T-helper 17 cell (primary cell): Measurements from ENCODE around the gene DYRK1A. TPM values are rescaled to one million over a fixed set of nuclear protein-coding genes. Genes with fewer than 3 reads are reported as not detected.
A peak's percentile ranks its signal among the peaks of the same experiment; 100 is the strongest.

Experiments used
- ATAC-seq: fragments of 150-1000 bp; cut with Tn5 transposase; 2 replicates; pipeline ENCODE4 v1.10.0; 2021; ENCODE audit warnings: mild to moderate bottlenecking, moderate library complexity
- DNase-seq, 3 donors: peaks; one replicate each; pipeline versions ENCODE4 v3.0.0 to v3.0.0-alpha.2; 2020 to 2021
- H3K9me3 ChIP-seq: one replicate; pipeline ENCODE4 v1.7.0; 2013; ENCODE audit warnings: low read length, mild to moderate bottlenecking; ENCODE audit not compliant: control insufficient read depth, poor library complexity, severe bottlenecking
- H3K27ac Mint-ChIP-seq: one replicate; pipeline ENCODE4 v1.8.0; 2022; ENCODE audit warnings: mild to moderate bottlenecking, moderate library complexity, mixed read lengths
- H3K27me3 Mint-ChIP-seq: one replicate; pipeline ENCODE4 v1.8.0; 2022; ENCODE audit warnings: mixed read lengths
- H3K36me3 Mint-ChIP-seq: one replicate; pipeline ENCODE4 v1.8.0; 2022; ENCODE audit warnings: low read depth, mixed read lengths
- H3K4me1 Mint-ChIP-seq: one replicate; pipeline ENCODE4 v1.8.0; 2022; ENCODE audit warnings: mild to moderate bottlenecking, mixed read lengths
- H3K4me3 Mint-ChIP-seq: one replicate; pipeline ENCODE4 v1.8.0; 2022; ENCODE audit warnings: mild to moderate bottlenecking, moderate library complexity, mixed read lengths
- total RNA-seq, 4 donors: library from RNA in 2 of 4; stranded (reverse) in 2 of 4; gene quantifications; one replicate each; pipeline ENCODE4 v1.2.3 and lab custom pipeline; 2022 to 2026

DYRK1A gene
- total RNA-seq, 2 donors from 2014 or later: 123 to 149 TPM

- H3K4me3 Mint-ChIP-seq: no peak overlapping the region
Measured at GRCh38 chr21:37383784-37384311, 17.3 kb downstream of the DYRK1A start.

GRCh38 chr21:37384416-37384815, 17.8 kb downstream of the DYRK1A start:
- Mint-ChIP-seq H3K4me1 (peaks cover 63% of the 10 kb centered on the region), H3K4me3 (no peak overlapping the region), H3K27ac (no peak overlapping the region), H3K36me3 (no peaks in the 10 kb centered on the region), H3K27me3 (no peaks in the 10 kb centered on the region)
- ATAC-seq (no peak), DNase-seq (no peak)
- H3K9me3 ChIP-seq: no peaks in the 10 kb centered on the region

More at GRCh38 chr21:37383784-37384311, 17.3 kb downstream of the DYRK1A start:
- Mint-ChIP-seq H3K27me3 (no peaks in the 10 kb centered on the region), H3K36me3 (no peaks in the 10 kb centered on the region), H3K4me1 (peaks cover 65% of the 10 kb centered on the region), H3K27ac (no peak overlapping the region)
- H3K9me3 ChIP-seq: no peaks in the 10 kb centered on the region
- ATAC-seq (no peak), DNase-seq (no peak)

GRCh38 chr21:37385179-37385765, 18.7 kb downstream of the DYRK1A start:
- H3K27me3 Mint-ChIP-seq: no peaks in the 10 kb centered on the region
- peaks cover 67% of the 10 kb centered on the region for H3K4me1 Mint-ChIP-seq
- no peaks in the 10 kb centered on the region for H3K36me3 Mint-ChIP-seq
- ATAC-seq (peak; percentile 21), DNase-seq (no peak)
- no peaks in the 10 kb centered on the region for H3K9me3 ChIP-seq
- H3K4me3 Mint-ChIP-seq: peak overlapping the region; percentile 42
- no peak overlapping the region for H3K27ac Mint-ChIP-seq

- ATAC-seq (no peak), DNase-seq (no peak)
- H3K27me3 Mint-ChIP-seq: no peaks in the 10 kb centered on the region
- no peaks in the 10 kb centered on the region for H3K9me3 ChIP-seq
- H3K4me1 Mint-ChIP-seq: peaks cover 67% of the 10 kb centered on the region
- no peaks in the 10 kb centered on the region for H3K36me3 Mint-ChIP-seq
- no peak overlapping the region for H3K27ac Mint-ChIP-seq
- no peak overlapping the region for H3K4me3 Mint-ChIP-seq
Measured at GRCh38 chr21:37386151-37386550, 19.6 kb downstream of the DYRK1A start.

- peaks cover 70% of the 10 kb centered on the region for H3K4me1 Mint-ChIP-seq
- H3K36me3 Mint-ChIP-seq: no peaks in the 10 kb centered on the region
- no peaks in the 10 kb centered on the region for H3K27me3 Mint-ChIP-seq
- peak overlapping the region; percentile 37 for H3K27ac Mint-ChIP-seq
- ATAC-seq (no peak), DNase-seq (no peak)
- no peaks in the 10 kb centered on the region for H3K9me3 ChIP-seq
- peak overlapping the region; percentile 61 for H3K4me3 Mint-ChIP-seq
Measured at GRCh38 chr21:37389456-37389855, 22.9 kb downstream of the DYRK1A start.

- Mint-ChIP-seq H3K27me3 (no peaks in the 10 kb centered on the region), H3K4me3 (peak overlapping the region; percentile 53), H3K27ac (peak overlapping the region; percentile 67), H3K4me1 (peaks cover 70% of the 10 kb centered on the region), H3K36me3 (no peaks in the 10 kb centered on the region)
- ATAC-seq (no peak), DNase-seq (no peak)
- H3K9me3 ChIP-seq: no peaks in the 10 kb centered on the region
Measured at GRCh38 chr21:37391666-37392065, 25.1 kb downstream of the DYRK1A start.

- DNase-seq (no peak), ATAC-seq (no peak)
- H3K9me3 ChIP-seq: no peaks in the 10 kb centered on the region
- H3K27me3 Mint-ChIP-seq: no peaks in the 10 kb centered on the region
- H3K4me1 Mint-ChIP-seq: peaks cover 68% of the 10 kb centered on the region
- H3K36me3 Mint-ChIP-seq: no peaks in the 10 kb centered on the region
- H3K4me3 Mint-ChIP-seq: peak overlapping the region; percentile 31
- no peak overlapping the region for H3K27ac Mint-ChIP-seq
Measured at GRCh38 chr21:37392441-37392840, 25.9 kb downstream of the DYRK1A start.

GRCh38 chr21:37393030-37393429, 26.5 kb downstream of the DYRK1A start:
- ATAC-seq: peak; percentile 34
- Mint-ChIP-seq H3K27ac (no peak overlapping the region), H3K36me3 (no peaks in the 10 kb centered on the region), H3K4me1 (peaks cover 62% of the 10 kb centered on the region), H3K4me3 (peak overlapping the region; percentile 47), H3K27me3 (no peaks in the 10 kb centered on the region)
- H3K9me3 ChIP-seq: no peaks in the 10 kb centered on the region
- no peak for DNase-seq

- Mint-ChIP-seq H3K36me3 (no peaks in the 10 kb centered on the region), H3K27me3 (no peaks in the 10 kb centered on the region), H3K4me1 (peaks cover 64% of the 10 kb centered on the region), H3K27ac (no peak overlapping the region), H3K4me3 (no peak overlapping the region)
- DNase-seq: no peak
- ATAC-seq: no peak
- no peaks in the 10 kb centered on the region for H3K9me3 ChIP-seq
Measured at GRCh38 chr21:37393786-37394185, 27.2 kb downstream of the DYRK1A start.

GRCh38 chr21:37395961-37396360, 29.4 kb downstream of the DYRK1A start:
- Mint-ChIP-seq H3K27ac (no peak overlapping the region), H3K27me3 (no peaks in the 10 kb centered on the region), H3K36me3 (no peaks in the 10 kb centered on the region), H3K4me1 (peaks cover 56% of the 10 kb centered on the region), H3K4me3 (peak overlapping the region; percentile 39)
- no peak for DNase-seq
- ATAC-seq: no peak
- no peaks in the 10 kb centered on the region for H3K9me3 ChIP-seq

- Mint-ChIP-seq H3K4me3 (no peak overlapping the region), H3K4me1 (peaks cover 47% of the 10 kb centered on the region), H3K27ac (no peak overlapping the region), H3K36me3 (no peaks in the 10 kb centered on the region), H3K27me3 (no peaks in the 10 kb centered on the region)
- ATAC-seq (no peak), DNase-seq (no peak)
- no peaks in the 10 kb centered on the region for H3K9me3 ChIP-seq
Measured at GRCh38 chr21:37396855-37397254, 30.3 kb downstream of the DYRK1A start.

GRCh38 chr21:37398697-37399096, 32.1 kb downstream of the DYRK1A start:
- no peak for DNase-seq

GRCh38 chr21:37402251-37402867, 35.8 kb downstream of the DYRK1A start:
- ATAC-seq (no peak), DNase-seq (no peak)
- H3K4me1 Mint-ChIP-seq: peaks cover 47% of the 10 kb centered on the region
- no peaks in the 10 kb centered on the region for H3K36me3 Mint-ChIP-seq
- H3K9me3 ChIP-seq: no peaks in the 10 kb centered on the region
- H3K27me3 Mint-ChIP-seq: no peaks in the 10 kb centered on the region
- peak overlapping the region; percentile 1 for H3K27ac Mint-ChIP-seq
- H3K4me3 Mint-ChIP-seq: no peak overlapping the region

More at GRCh38 chr21:37398697-37399096, 32.1 kb downstream of the DYRK1A start:
- Mint-ChIP-seq H3K4me1 (peaks cover 36% of the 10 kb centered on the region), H3K27ac (peak overlapping the region; percentile 27), H3K27me3 (no peaks in the 10 kb centered on the region), H3K4me3 (peak overlapping the region; percentile 68), H3K36me3 (no peaks in the 10 kb centered on the region)
- peak; percentile 77 for ATAC-seq
- no peaks in the 10 kb centered on the region for H3K9me3 ChIP-seq

- peak; percentile 26 for ATAC-seq
- H3K4me1 Mint-ChIP-seq: peaks cover 53% of the 10 kb centered on the region
- H3K27ac Mint-ChIP-seq: peak overlapping the region; percentile 32
- no peak for DNase-seq
- no peaks in the 10 kb centered on the region for H3K9me3 ChIP-seq
- H3K4me3 Mint-ChIP-seq: peak overlapping the region; percentile 57
- peaks cover 3% of the 10 kb centered on the region for H3K36me3 Mint-ChIP-seq
- no peaks in the 10 kb centered on the region for H3K27me3 Mint-ChIP-seq
Measured at GRCh38 chr21:37405629-37406028, 39.1 kb downstream of the DYRK1A start.
